ENCODE measurements around the gene FGFR1OP2. TPM values are rescaled to one million over a fixed set of nuclear protein-coding genes. Genes with fewer than 3 reads are reported as not detected.

Gene FGFR1OP2
- total RNA-seq, 2 experiments from 2014 or later: 42.4 to 45.0 TPM

GRCh38 chr12:27002141-27002540 is 63.9 kb downstream of the FGFR1OP2 start:
- ChIA-PET CTCF (ENCODE audit: unreplicated experiment) (interaction anchor here (1.3 kb wide), 1 partner anchor 15 kb away, joined by 4 read pairs; no protein-coding TSS in a partner anchor), POLR2A (interaction anchor here (0.6 to 4.3 kb wide), 9 partner anchors 9 to 317 kb away, joined by 3 to 18 read pairs (median 3); no protein-coding TSS in a partner anchor)
- Histone ChIP-seq H3K4me3 (ENCODE audit: low read depth, low read length, poor library complexity, severe bottlenecking) (no peak overlapping the region), H3K9me2 (ENCODE audit: insufficient read depth, low read length) (no peaks in the 10 kb centered on the region), H3K9me3 (ENCODE audit: low read length) (no peaks in the 10 kb centered on the region), H3K4me1 (ENCODE audit: insufficient read depth, low read length, poor library complexity, severe bottlenecking) (peaks cover 55% of the 10 kb centered on the region), H3K27ac (ENCODE audit: low read depth, low read length, poor library complexity, severe bottlenecking) (no peak overlapping the region), H4K20me1 (ENCODE audit: insufficient read depth, low read length) (no peaks in the 10 kb centered on the region), H3K79me2 (ENCODE audit: insufficient read depth, low read depth, low read length) (peaks cover 48% of the 10 kb centered on the region; the same call in 1 of the 2 replicates), H2AFZ (ENCODE audit: low read length) (no peak overlapping the region), H3K36me3 (ENCODE audit: insufficient read depth, low read length) (peaks cover 40% of the 10 kb centered on the region), H3K4me2 (ENCODE audit: low read length) (peak overlapping the region; percentile 73; the same call in 1 of the 2 replicates)
- no peak for DNase-seq (ENCODE audit: low spot score)
- no TSS peak for BruUV-seq (replicated peaks)
- intact Hi-C loops (cut with micrococcal nuclease; ENCODE audit: unreplicated experiment): no loop called here
- TF ChIP-seq CTCF (conservative IDR thresholded peaks at IDR 0.05; ENCODE audit: low read length) (no peak), EZH2phosphoT487 (IDR thresholded peaks at IDR 0.05; ENCODE audit: borderline replicate concordance, low read depth, low read length) (no peak)

GRCh38 chr12:27003421-27004381 is 65.4 kb downstream of the FGFR1OP2 start:
- Histone ChIP-seq H4K20me1 (ENCODE audit: insufficient read depth, low read length) (no peaks in the 10 kb centered on the region), H3K79me2 (ENCODE audit: insufficient read depth, low read depth, low read length) (peaks cover 54% of the 10 kb centered on the region; the same call in 1 of the 2 replicates), H3K4me1 (ENCODE audit: insufficient read depth, low read length, poor library complexity, severe bottlenecking) (peaks cover 71% of the 10 kb centered on the region), H3K9me3 (ENCODE audit: low read length) (no peaks in the 10 kb centered on the region), H2AFZ (ENCODE audit: low read length) (peak overlapping the region; percentile 39; the same call in 1 of the 2 replicates), H3K36me3 (ENCODE audit: insufficient read depth, low read length) (peaks cover 28% of the 10 kb centered on the region), H3K27ac (ENCODE audit: low read depth, low read length, poor library complexity, severe bottlenecking) (peak overlapping the region; percentile 64), H3K4me3 (ENCODE audit: low read depth, low read length, poor library complexity, severe bottlenecking) (peak overlapping the region; percentile 53), H3K4me2 (ENCODE audit: low read length) (peak overlapping the region; percentile 73), H3K9me2 (ENCODE audit: insufficient read depth, low read length) (no peaks in the 10 kb centered on the region)
- intact Hi-C loops (cut with micrococcal nuclease; ENCODE audit: unreplicated experiment): no loop called here
- TF ChIP-seq EZH2phosphoT487 (IDR thresholded peaks at IDR 0.05; ENCODE audit: borderline replicate concordance, low read depth, low read length): no peak
- TF ChIP-seq CTCF (conservative IDR thresholded peaks at IDR 0.05; ENCODE audit: low read length): no peak
- peak; percentile 62 for DNase-seq (ENCODE audit: low spot score)
- CTCF ChIA-PET (ENCODE audit: unreplicated experiment): interaction anchor here (0.6 to 1.3 kb wide), 4 partner anchors 8 to 170 kb away, joined by 3 to 4 read pairs (median 3); partner anchors contain the start of gene MED21
- POLR2A ChIA-PET: interaction anchor here (0.6 to 4.3 kb wide), 19 partner anchors 7 to 348 kb away, joined by 3 to 18 read pairs (median 3); partner anchors contain the start of gene TM7SF3
- no TSS peak for BruUV-seq (replicated peaks)

Data from OCI-LY7 (cell line).